Right lobe of liver (tissue), 6 donors: ENCODE measurements around the gene CREB5. TPM values are rescaled to one million over a fixed set of nuclear protein-coding genes. Genes with fewer than 3 reads are reported as not detected.

Experiments used
- ATAC-seq, 4 donors: fragments of 200-7000 bp; cut with Tn5 transposase; one replicate each; pipeline ENCODE4 v1.9.1; 2020; ENCODE audit warnings: mild to moderate bottlenecking in 4 of 4, moderate library complexity in 4 of 4
- DNase-seq, 3 donors: peaks; one replicate each; pipeline ENCODE4 v3.0.0-alpha.2; 2020
- H3K27ac ChIP-seq, 3 donors: fragments of 200-600 bp; one replicate each; pipeline ENCODE4 v1.8.0; 2022
- H3K27me3 ChIP-seq, 2 donors: fragments of 200-600 bp; one replicate each; pipeline ENCODE4 v1.8.0; 2022
- H3K36me3 ChIP-seq, 4 donors: fragments of 200-600 bp; sonication (generic) in 1 of 4; one replicate each; pipeline versions ENCODE4 v1.5.1 to v1.8.0; 2017 to 2022; ENCODE audit warnings: control low read depth in 1 of 4
- H3K4me1 ChIP-seq, 4 donors: fragments of 200-600 bp; sonication (generic) in 1 of 4; one replicate each; pipeline versions ENCODE4 v1.5.1 to v1.8.0; 2017 to 2022; ENCODE audit warnings: control low read depth in 1 of 4
- H3K4me3 ChIP-seq, 3 donors: fragments of 200-600 bp; one replicate each; pipeline ENCODE4 v1.8.0; 2022
- H3K9me3 ChIP-seq, 4 donors: fragments of 200-600 bp; sonication (generic) in 1 of 4; one replicate each; pipeline versions ENCODE4 v1.5.1 to v1.8.0; 2017 to 2022; ENCODE audit warnings: control low read depth in 1 of 4
- POLR2A ChIP-seq: fragments of 450-650 bp; IDR thresholded peaks from one replicate; pipeline ENCODE4 v1.6.1; 2017; ENCODE audit warnings: antibody characterized with exemption, mild to moderate bottlenecking
- WGBS: methylation state at CpG from one replicate; pipeline ENCODE4 v1.1.6; 2018; ENCODE audit warnings: low coverage, low lambda C conversion rate; ENCODE audit not compliant: insufficient coverage; ENCODE audit errors: missing lambda C conversion rate; 5-methylcytosine and 5-hydroxymethylcytosine counted together
- intact Hi-C, 2 donors: fragments of 100-400 bp; cut with DNase I; formaldehyde crosslinking; loops; one replicate each; pipeline versions ENCODE4 v1.11.2 to v1.14.1; 2022
- total RNA-seq, 6 experiments: library from RNA; depleted of rRNA in 2 of 6; stranded (reverse); fragments of >200 nt in 2 of 6; fragmentation: NEBNext Ultra II Directional in 3 of 6; extraction: Animal tissue kit (Norgen Biotek cat#: 25700) in 3 of 6; gene quantifications; one replicate each; pipeline versions ENCODE4 v1.1.0 to v1.2.4, GENCODE V29; 2016 to 2023
- TF ChIP-seq, protein P1 (sequence below), 4 donors: fragments of 200-600 bp in 3 of 4; fragments of 450-650 bp in 1 of 4; IDR thresholded peaks; one replicate each; pipeline versions ENCODE4 v1.5.1 to v1.8.0; 2016 to 2022; ENCODE audit warnings: antibody characterized with exemption in 4 of 4, mild to moderate bottlenecking in 2 of 4
- donor health status: DM: no; HTN: yes; CAD: no.
- donor health status: DM: no; HTN: no; CAD: no.
- donor health status: DM: no; HTN: no; CAD: no.
- donor health status: DM: no; HTN: yes; CAD: no.
- donor health status: DM: no; HTN: yes; CAD: no.

The CREB5 gene
- total RNA-seq, 6 experiments from 2014 or later: 0.48 to 6.3 (median 1.4) TPM

DNA sequence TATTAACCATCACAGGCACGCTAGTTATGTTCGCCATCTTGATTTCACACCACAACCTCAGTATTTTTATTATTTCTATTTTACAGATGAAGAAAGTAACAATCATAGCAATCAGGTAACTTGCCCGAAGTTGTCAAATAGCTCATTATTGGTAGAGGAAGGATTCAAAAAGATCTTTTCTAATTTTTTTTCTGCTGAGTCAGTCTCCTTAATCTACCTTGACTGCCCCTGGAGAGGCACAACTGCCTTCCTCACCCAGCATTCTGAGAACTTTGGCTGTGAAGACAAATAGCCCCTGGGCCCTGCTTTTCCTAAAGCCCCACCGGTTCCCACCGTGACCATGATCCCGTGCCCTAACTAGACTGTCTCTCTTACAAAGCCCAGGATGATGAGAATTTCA is 446.6 kb downstream of the CREB5 start:
- 82% methylated on average over 6 of the region's 6 CpGs for WGBS
- Histone ChIP-seq H3K4me3 (no peak overlapping the region), H3K4me1 (peaks cover 0 to under 1% (median under 1%) of the 10 kb centered on the region in 4 donors), H3K36me3 (no peaks in the 10 kb centered on the region), H3K27ac (no peak overlapping the region), H3K9me3 (no peaks in the 10 kb centered on the region), H3K27me3 (no peaks in the 10 kb centered on the region)
- intact Hi-C loops: no loop called here
- DNase-seq (no peak), ATAC-seq (no peak)
- no peak for TF ChIP-seq POLR2A
- TF ChIP-seq, protein P1, sequence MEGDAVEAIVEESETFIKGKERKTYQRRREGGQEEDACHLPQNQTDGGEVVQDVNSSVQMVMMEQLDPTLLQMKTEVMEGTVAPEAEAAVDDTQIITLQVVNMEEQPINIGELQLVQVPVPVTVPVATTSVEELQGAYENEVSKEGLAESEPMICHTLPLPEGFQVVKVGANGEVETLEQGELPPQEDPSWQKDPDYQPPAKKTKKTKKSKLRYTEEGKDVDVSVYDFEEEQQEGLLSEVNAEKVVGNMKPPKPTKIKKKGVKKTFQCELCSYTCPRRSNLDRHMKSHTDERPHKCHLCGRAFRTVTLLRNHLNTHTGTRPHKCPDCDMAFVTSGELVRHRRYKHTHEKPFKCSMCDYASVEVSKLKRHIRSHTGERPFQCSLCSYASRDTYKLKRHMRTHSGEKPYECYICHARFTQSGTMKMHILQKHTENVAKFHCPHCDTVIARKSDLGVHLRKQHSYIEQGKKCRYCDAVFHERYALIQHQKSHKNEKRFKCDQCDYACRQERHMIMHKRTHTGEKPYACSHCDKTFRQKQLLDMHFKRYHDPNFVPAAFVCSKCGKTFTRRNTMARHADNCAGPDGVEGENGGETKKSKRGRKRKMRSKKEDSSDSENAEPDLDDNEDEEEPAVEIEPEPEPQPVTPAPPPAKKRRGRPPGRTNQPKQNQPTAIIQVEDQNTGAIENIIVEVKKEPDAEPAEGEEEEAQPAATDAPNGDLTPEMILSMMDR (IDR thresholded peaks at IDR 0.05): no peak

DNA sequence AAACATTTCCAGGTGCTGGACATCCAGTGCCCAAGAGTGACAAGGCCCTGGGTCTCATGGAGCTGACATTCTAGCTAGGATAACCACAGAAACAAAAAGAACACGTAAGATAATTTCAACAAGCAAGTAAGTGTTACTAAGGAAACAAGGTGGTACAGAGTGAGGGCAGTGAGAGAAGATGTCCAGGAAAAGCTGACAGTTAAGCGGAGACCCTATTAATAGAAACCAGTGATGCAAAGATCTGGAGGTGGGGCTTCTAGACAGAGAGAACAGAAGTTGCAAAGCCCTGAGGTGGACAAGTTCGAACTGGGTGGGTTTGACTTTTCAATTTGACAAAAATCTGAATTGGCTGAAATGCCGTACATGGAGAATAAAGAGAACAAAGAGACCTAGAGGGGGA is 449.5 kb downstream of the CREB5 start:
- intact Hi-C loops: no loop called here
- H3K4me3 ChIP-seq: no peak overlapping the region
- H3K36me3 ChIP-seq: no peaks in the 10 kb centered on the region
- no peak for ATAC-seq
- H3K27ac ChIP-seq: no peak overlapping the region
- 90% methylated on average over 4 of the region's 4 CpGs for whole genome bisulfite sequencing
- no peaks in the 10 kb centered on the region for H3K9me3 ChIP-seq
- no peaks in the 10 kb centered on the region for H3K27me3 ChIP-seq
- H3K4me1 ChIP-seq: no peaks in the 10 kb centered on the region
- TF ChIP-seq, protein P1 (IDR thresholded peaks at IDR 0.05): no peak
- TF ChIP-seq POLR2A: no peak
- no peak for DNase-seq

DNA sequence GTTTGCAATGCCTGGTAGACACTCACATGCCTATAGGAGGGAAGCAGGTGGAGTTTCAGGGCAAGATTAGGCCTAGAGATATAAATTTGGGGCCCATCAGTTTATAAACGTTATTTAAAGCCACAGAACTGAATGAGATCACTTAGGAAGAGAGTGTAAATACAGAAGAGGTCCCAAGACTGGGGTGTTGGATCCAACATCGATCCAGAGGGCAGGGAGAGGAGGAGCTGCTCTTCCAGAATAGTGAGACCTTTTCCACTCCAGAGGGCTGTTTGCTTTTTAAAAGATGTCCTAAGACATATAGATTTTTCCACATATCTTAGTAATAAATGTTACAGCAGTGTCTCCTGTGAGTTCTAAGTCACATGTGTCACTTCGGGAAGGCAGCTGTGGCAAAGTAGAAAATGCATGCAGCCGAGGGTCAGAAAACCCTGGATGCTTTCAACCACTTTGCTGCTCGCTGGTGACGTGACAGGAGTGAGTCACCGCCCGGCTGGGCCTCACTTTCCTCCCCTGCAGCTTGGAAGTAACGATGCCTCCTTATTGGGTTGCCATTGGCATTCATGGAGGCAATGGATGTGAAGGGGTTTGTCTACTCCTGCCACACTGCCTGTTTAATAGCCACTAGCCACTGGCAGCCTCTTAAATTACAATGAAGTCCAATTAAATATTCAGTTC is 450.4 kb downstream of the CREB5 start:
- Histone ChIP-seq H3K27me3 (no peaks in the 10 kb centered on the region), H3K27ac (no peak overlapping the region), H3K4me1 (no peaks in the 10 kb centered on the region), H3K4me3 (no peak overlapping the region), H3K36me3 (no peaks in the 10 kb centered on the region), H3K9me3 (no peaks in the 10 kb centered on the region)
- TF ChIP-seq, protein P1 (IDR thresholded peaks at IDR 0.05): no peak
- no peak for TF ChIP-seq POLR2A
- ATAC-seq (no peak), DNase-seq (no peak)
- intact Hi-C loops: no loop called here
- 51% methylated on average over 4 of the region's 9 CpGs for WGBS

DNA sequence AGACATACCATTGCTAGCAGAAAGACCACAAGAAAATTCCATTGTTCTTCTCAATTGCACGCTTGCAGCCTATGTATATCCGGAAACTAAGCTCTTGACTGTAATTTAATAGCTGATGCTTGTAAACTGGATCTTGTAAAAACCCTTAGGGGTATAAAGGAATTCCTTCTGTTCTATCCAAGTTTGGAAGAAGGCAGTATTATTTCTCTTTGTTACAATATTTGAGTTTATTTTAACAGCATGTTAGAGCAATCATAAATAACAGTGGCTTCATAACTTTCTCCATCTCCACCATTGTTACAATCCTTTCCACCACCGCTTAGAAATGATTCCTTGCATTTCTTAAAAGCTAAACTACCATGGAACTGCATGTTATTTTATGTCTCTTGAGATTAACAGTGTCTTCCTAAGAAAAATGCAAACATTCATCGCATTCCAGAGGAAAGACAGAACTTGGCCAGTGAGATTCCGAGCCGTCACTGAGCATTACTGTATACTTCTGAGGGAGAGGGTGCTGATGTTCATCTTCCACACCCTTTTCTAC is 453.4 kb downstream of the CREB5 start:
- H3K27me3 ChIP-seq: no peaks in the 10 kb centered on the region
- no peak overlapping the region for H3K27ac ChIP-seq
- WGBS: 84% methylated on average over 6 of the region's 6 CpGs
- no peaks in the 10 kb centered on the region for H3K9me3 ChIP-seq
- H3K4me3 ChIP-seq: no peak overlapping the region
- DNase-seq (no peak), ATAC-seq (no peak)
- intact Hi-C loops: no loop called here
- no peaks in the 10 kb centered on the region for H3K4me1 ChIP-seq
- H3K36me3 ChIP-seq: no peaks in the 10 kb centered on the region
- no peak for TF ChIP-seq POLR2A
- TF ChIP-seq, protein P1 (IDR thresholded peaks at IDR 0.05): no peak
